Gastrocnemius medialis (tissue), 4 donors: ENCODE measurements around the gene MYL6B.

Experiments used
- POLR2A ChIP-seq, 2 donors: fragments of 450-650 bp; IDR thresholded peaks; one replicate each; pipeline ENCODE4 v1.6.1; 2017; ENCODE audit warnings: antibody characterized with exemption in 2 of 2, mild to moderate bottlenecking in 2 of 2, moderate library complexity in 2 of 2
- TF ChIP-seq, protein P1 (sequence below), 5 experiments: fragments of 450-650 bp in 3 of 5; fragments of 200-600 bp in 2 of 5; sonication (generic) in 2 of 5; IDR thresholded peaks in 4 of 5; conservative IDR thresholded peaks in 1 of 5; 1 replicate in 4 of 5; 2 replicates in 1 of 5; pipeline ENCODE4 v1.5.1; 2016 to 2019; ENCODE audit warnings: antibody characterized with exemption in 5 of 5, mild to moderate bottlenecking in 3 of 5, moderate library complexity in 3 of 5

DNA sequence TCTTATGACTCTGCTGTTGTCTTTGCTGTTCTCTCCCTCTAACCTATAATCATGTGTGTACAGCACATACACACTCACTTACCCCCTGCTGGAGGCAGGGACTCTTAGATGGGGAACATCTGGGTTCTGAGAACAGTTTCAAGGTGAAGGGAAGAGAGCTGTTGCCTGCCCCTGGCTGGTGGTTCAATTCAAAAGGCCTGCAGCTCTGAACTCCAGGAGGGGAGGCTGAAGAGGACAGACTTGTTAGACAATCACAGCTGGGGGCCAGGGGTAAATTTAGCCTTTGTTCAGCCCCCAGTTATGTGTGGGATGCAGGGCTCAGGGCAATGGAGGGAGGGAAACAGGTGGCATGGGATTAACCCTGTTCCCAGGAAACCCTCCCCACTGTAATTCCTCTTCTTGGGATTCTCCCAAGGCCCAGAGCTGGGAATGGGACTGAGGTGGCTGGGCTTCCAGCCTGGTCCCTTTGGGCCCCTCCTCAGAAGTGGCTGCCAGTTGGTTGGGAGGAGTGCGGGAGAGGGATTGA, 1.9 kb downstream of the MYL6B start:
- peak in 1 of 2 donors; percentile 12 for TF ChIP-seq POLR2A (IDR thresholded peaks at IDR 0.05)
- TF ChIP-seq, protein P1, sequence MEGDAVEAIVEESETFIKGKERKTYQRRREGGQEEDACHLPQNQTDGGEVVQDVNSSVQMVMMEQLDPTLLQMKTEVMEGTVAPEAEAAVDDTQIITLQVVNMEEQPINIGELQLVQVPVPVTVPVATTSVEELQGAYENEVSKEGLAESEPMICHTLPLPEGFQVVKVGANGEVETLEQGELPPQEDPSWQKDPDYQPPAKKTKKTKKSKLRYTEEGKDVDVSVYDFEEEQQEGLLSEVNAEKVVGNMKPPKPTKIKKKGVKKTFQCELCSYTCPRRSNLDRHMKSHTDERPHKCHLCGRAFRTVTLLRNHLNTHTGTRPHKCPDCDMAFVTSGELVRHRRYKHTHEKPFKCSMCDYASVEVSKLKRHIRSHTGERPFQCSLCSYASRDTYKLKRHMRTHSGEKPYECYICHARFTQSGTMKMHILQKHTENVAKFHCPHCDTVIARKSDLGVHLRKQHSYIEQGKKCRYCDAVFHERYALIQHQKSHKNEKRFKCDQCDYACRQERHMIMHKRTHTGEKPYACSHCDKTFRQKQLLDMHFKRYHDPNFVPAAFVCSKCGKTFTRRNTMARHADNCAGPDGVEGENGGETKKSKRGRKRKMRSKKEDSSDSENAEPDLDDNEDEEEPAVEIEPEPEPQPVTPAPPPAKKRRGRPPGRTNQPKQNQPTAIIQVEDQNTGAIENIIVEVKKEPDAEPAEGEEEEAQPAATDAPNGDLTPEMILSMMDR (IDR thresholded peaks at IDR 0.05 in 4 of 5, conservative IDR thresholded peaks at IDR 0.05 in 1 of 5) = no peak
